Fibroblast of lung (primary cell): Measurements from ENCODE around the gene MYO3B. TPM values are rescaled to one million over a fixed set of nuclear protein-coding genes. Genes with fewer than 3 reads are reported as not detected.
"Not testable (repeated sequence)": the region's sequence is repeated elsewhere in the genome, so short reads cannot be mapped to it uniquely, and the experiment has no call there.

Experiments
- DNase-seq, 2 donors: peaks; one replicate each; pipeline versions ENCODE4 v3.0.0 to v3.0.0-alpha.2; 2010; ENCODE audit warnings: low read depth in 2 of 2
- H2AFZ ChIP-seq: 2 replicates; pipeline ENCODE4 v1.5.1; 2012; ENCODE audit warnings: low read length, control low read depth, inconsistent platforms
- H3K27ac ChIP-seq: 2 replicates; pipeline ENCODE4 v1.5.1; 2011; ENCODE audit warnings: low read length, control low read depth; ENCODE audit not compliant: insufficient read depth
- H3K27me3 ChIP-seq: 2 replicates; pipeline ENCODE4 v1.5.1; 2011; ENCODE audit warnings: mild to moderate bottlenecking, low read length; ENCODE audit not compliant: control insufficient read depth, insufficient read depth
- H3K36me3 ChIP-seq: 2 replicates; pipeline ENCODE4 v1.5.1; 2011; ENCODE audit warnings: low read length; ENCODE audit not compliant: control insufficient read depth, insufficient read depth
- H3K4me1 ChIP-seq: 2 replicates; pipeline ENCODE4 v1.5.1; 2011; ENCODE audit warnings: low read length; ENCODE audit not compliant: control insufficient read depth, insufficient read depth; ENCODE audit errors: extremely low read depth
- H3K4me2 ChIP-seq: 2 replicates; pipeline ENCODE4 v1.5.1; 2011; ENCODE audit warnings: low read length, control low read depth; ENCODE audit not compliant: insufficient read depth; ENCODE audit errors: extremely low read depth
- H3K4me3 ChIP-seq, 4 experiments: fragments of 200-600 bp in 1 of 4; sonication (generic) in 1 of 4; replicated peaks in 1 of 4; 2 replicates each; pipeline ENCODE4 v1.5.1; 2011 to 2016; ENCODE audit warnings: low read length in 4 of 4, low read depth in 3 of 4, mild to moderate bottlenecking in 3 of 4, control low read depth in 2 of 4, inconsistent platforms in 1 of 4, mixed read lengths in 1 of 4; ENCODE audit not compliant: insufficient read depth in 1 of 4; ENCODE audit errors: control extremely low read depth in 1 of 4
- H3K79me2 ChIP-seq: 2 replicates; pipeline ENCODE4 v1.5.1; 2012; ENCODE audit warnings: mild to moderate bottlenecking, low read length, inconsistent platforms; ENCODE audit not compliant: control insufficient read depth, insufficient read depth
- H3K9ac ChIP-seq: 2 replicates; pipeline ENCODE4 v1.5.1; 2011; ENCODE audit warnings: mild to moderate bottlenecking, low read length, control low read depth; ENCODE audit not compliant: insufficient read depth
- H3K9me3 ChIP-seq: 2 replicates; pipeline ENCODE4 v1.5.1; 2012; ENCODE audit warnings: low read depth, low read length; ENCODE audit not compliant: control insufficient read depth, insufficient read depth
- H4K20me1 ChIP-seq: 2 replicates; pipeline ENCODE4 v1.5.1; 2011; ENCODE audit warnings: low read length; ENCODE audit not compliant: control insufficient read depth, insufficient read depth; ENCODE audit errors: extremely low read depth
- EZH2 ChIP-seq: IDR thresholded peaks from 2 replicates; pipeline ENCODE4 v1.5.1; 2012; ENCODE audit warnings: low read length, control low read depth, mild to moderate bottlenecking; ENCODE audit errors: missing control alignments
- polyA plus RNA-seq, 2 donors: library from polyadenylated mRNA; depleted of rRNA in 1 of 2; stranded (reverse) in 1 of 2; unstranded in 1 of 2; fragments of >200 nt; gene quantifications; 2 replicates each; pipeline ENCODE4 v1.2.1, GENCODE V29; 2011 to 2012; ENCODE audit warnings: missing spikeins in 1 of 2
- total RNA-seq: library from RNA; depleted of rRNA; stranded (reverse); fragments of >200 nt; gene quantifications from 2 replicates; pipeline ENCODE4 v1.2.1, GENCODE V29; 2014
- TF ChIP-seq, protein P1 (sequence below), 2 donors: IDR thresholded peaks in 1 of 2; conservative IDR thresholded peaks in 1 of 2; 1 replicate in 1 of 2; 2 replicates in 1 of 2; pipeline ENCODE4 v1.5.1; 2011 to 2012; ENCODE audit warnings: low read length in 2 of 2, control low read depth in 1 of 2, inconsistent platforms in 1 of 2, low read depth in 1 of 2, mild to moderate bottlenecking in 1 of 2

The MYO3B gene
- total and polyA plus RNA-seq, 2 donors (not counting 1 experiment from before 2014, with no cell fraction given): 0.06 to 0.50 TPM

DNA sequence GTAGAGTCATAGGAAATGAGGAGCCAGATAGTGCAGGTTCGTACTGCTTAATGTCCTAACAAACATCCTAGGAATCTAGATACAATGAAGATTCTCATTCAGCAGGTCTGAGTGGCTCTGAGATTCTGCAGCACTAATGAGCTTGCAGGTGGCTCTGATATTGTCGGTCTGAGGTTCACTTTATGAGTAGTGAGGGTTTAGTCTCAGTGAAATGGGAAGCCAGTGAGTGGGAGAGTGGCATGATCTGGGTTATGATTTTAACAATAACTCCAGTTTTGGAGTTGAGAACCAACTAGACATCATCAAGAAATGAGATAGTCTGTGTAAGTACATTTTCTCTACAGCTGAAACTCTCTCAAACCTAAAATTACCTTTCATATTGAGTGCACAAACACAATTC is 370.4 kb downstream of the MYO3B start:
- no peak overlapping the region for H3K9ac ChIP-seq
- TF ChIP-seq, protein P1, sequence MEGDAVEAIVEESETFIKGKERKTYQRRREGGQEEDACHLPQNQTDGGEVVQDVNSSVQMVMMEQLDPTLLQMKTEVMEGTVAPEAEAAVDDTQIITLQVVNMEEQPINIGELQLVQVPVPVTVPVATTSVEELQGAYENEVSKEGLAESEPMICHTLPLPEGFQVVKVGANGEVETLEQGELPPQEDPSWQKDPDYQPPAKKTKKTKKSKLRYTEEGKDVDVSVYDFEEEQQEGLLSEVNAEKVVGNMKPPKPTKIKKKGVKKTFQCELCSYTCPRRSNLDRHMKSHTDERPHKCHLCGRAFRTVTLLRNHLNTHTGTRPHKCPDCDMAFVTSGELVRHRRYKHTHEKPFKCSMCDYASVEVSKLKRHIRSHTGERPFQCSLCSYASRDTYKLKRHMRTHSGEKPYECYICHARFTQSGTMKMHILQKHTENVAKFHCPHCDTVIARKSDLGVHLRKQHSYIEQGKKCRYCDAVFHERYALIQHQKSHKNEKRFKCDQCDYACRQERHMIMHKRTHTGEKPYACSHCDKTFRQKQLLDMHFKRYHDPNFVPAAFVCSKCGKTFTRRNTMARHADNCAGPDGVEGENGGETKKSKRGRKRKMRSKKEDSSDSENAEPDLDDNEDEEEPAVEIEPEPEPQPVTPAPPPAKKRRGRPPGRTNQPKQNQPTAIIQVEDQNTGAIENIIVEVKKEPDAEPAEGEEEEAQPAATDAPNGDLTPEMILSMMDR (conservative IDR thresholded peaks at IDR 0.05 in 1 of 2, IDR thresholded peaks at IDR 0.05 in 1 of 2; ENCODE audit: low read depth in 1 of 2, low read length in 2 of 2): no peak
- no peak overlapping the region for H3K27ac ChIP-seq
- H3K4me1 ChIP-seq: no peaks in the 10 kb centered on the region
- H2AFZ ChIP-seq: no peak overlapping the region
- H3K4me3 ChIP-seq: no peak overlapping the region
- H3K36me3 ChIP-seq: no peaks in the 10 kb centered on the region
- no peaks in the 10 kb centered on the region for H3K27me3 ChIP-seq
- no peaks in the 10 kb centered on the region for H4K20me1 ChIP-seq
- H3K79me2 ChIP-seq: no peaks in the 10 kb centered on the region
- no peak overlapping the region for H3K4me2 ChIP-seq
- DNase-seq: no peak
- no peaks in the 10 kb centered on the region for H3K9me3 ChIP-seq

DNA sequence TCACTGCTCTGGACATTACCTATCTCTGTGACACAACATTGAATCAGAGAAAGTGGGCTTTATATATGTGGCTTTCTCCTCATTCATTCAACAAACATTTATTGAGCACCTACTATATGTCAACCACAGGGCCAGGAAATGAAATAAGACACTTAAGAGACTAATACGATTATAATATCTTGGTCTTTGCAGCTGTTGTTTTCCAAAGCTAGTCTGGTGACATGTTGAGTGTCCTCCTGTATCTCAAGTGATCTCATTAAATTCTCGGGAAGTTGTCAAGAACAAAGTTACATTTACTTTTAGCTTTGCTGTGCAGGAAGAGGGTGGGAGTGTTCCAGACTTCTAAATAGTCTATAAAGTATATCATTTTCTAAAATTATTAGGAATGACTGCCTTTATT is 372.6 kb downstream of the MYO3B start:
- Histone ChIP-seq H3K4me1 (no peaks in the 10 kb centered on the region), H3K4me2 (no peak overlapping the region), H2AFZ (no peak overlapping the region), H3K9ac (no peak overlapping the region), H3K9me3 (no peaks in the 10 kb centered on the region), H4K20me1 (no peaks in the 10 kb centered on the region), H3K27me3 (no peaks in the 10 kb centered on the region), H3K27ac (no peak overlapping the region), H3K4me3 (no peak overlapping the region), H3K36me3 (no peaks in the 10 kb centered on the region), H3K79me2 (no peaks in the 10 kb centered on the region)
- TF ChIP-seq EZH2: no peak
- TF ChIP-seq, protein P1 (conservative IDR thresholded peaks at IDR 0.05 in 1 of 2, IDR thresholded peaks at IDR 0.05 in 1 of 2; ENCODE audit: low read depth in 1 of 2, low read length in 2 of 2): no peak
- no peak for DNase-seq

DNA sequence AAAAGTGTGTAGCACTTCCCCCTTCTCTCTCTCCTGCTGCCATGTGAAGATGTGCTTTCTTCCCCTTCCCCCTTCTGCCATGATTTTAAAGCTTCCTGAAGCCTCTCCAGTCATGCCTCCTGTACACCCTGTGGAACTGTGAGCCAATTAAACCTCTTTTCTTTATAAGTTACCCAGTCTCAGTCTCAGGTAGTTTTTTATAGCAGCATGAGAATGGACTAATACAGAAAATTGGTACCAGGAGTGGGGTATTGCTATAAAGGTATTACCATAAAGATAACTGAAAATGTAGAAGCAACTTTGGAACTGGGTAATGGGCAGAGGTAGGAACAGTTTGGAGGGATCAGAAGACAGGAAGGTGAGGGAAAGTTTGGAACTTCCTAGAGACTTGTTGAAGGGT is 374.0 kb downstream of the MYO3B start:
- not testable (repeated sequence) for DNase-seq, H3K36me3 ChIP-seq, H3K9me3 ChIP-seq, H3K9ac ChIP-seq, H3K79me2 ChIP-seq, H2AFZ ChIP-seq, H3K4me3 ChIP-seq, H3K4me2 ChIP-seq, H3K4me1 ChIP-seq, H3K27me3 ChIP-seq, H4K20me1 ChIP-seq, H3K27ac ChIP-seq

DNA sequence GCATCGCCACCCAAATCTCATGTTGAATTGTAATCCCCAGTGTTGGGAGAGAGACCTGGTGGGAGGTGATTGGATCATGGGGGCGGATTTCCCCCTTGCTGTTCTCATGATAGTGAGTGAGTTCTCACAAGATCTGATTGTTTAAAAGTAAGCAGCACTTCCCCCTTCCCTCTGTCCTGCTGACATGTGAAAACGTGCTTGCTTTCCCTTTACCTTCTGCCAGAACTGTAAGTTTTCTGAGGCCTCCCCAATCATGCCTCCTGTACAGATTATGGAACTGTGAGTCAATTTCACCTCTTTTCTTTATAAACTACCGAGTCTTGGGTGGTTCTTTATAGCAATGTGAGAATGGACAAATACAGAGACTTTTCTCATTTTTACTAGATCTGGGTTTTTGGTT is 375.8 kb downstream of the MYO3B start:
- Histone ChIP-seq H4K20me1 (no peaks in the 10 kb centered on the region), H2AFZ (no peak overlapping the region), H3K4me1 (no peaks in the 10 kb centered on the region), H3K79me2 (no peaks in the 10 kb centered on the region), H3K36me3 (no peaks in the 10 kb centered on the region), H3K4me2 (no peak overlapping the region), H3K9ac (no peak overlapping the region), H3K27me3 (no peaks in the 10 kb centered on the region), H3K27ac (no peak overlapping the region), H3K9me3 (no peaks in the 10 kb centered on the region), H3K4me3 (no peak overlapping the region)
- DNase-seq: no peak
- no peak for TF ChIP-seq EZH2
